HPDE6-E6E7 (cell line): ENCODE results near the gene TTLL5.

ENCODE experiments used
- DNase-seq: peaks from one replicate; pipeline ENCODE4 v3.0.0; 2011; ENCODE audit warnings: missing footprints; ENCODE audit errors: extremely low spot score

The TTLL5 gene

GRCh38 chr14:75989134-75989533 lies 328.1 kb downstream of the TTLL5 start:
- DNase-seq, result no peak

GRCh38 chr14:75990297-75990696 lies 329.3 kb downstream of the TTLL5 start:
- DNase-seq, result no peak

GRCh38 chr14:75991753-75992152 lies 330.7 kb downstream of the TTLL5 start:
- no peak for DNase-seq

GRCh38 chr14:75993567-75994041 lies 332.6 kb downstream of the TTLL5 start:
- DNase-seq, result no peak

GRCh38 chr14:75995372-75996041 lies 334.5 kb downstream of the TTLL5 start:
- DNase-seq, result no peak

- no peak for DNase-seq
These were observed 335.4 kb downstream of the TTLL5 start for GRCh38 chr14:75996488-75996887.

- no peak for DNase-seq
These were observed 338.6 kb downstream of the TTLL5 start for GRCh38 chr14:75999511-76000190.

GRCh38 chr14:76002383-76002782 lies 341.3 kb downstream of the TTLL5 start:
- DNase-seq, result no peak
